Stimulated activated naive CD4-positive, alpha-beta T cell treated with Interleukin-2 at 50 U/mL for 16 hours (primary cell): Measurements from ENCODE around the gene DCUN1D2.

Source experiments
- DNase-seq: peaks from one replicate; lab custom pipeline; 2025; lab: John Stamatoyannopoulos, UW

DCUN1D2 gene

DNA sequence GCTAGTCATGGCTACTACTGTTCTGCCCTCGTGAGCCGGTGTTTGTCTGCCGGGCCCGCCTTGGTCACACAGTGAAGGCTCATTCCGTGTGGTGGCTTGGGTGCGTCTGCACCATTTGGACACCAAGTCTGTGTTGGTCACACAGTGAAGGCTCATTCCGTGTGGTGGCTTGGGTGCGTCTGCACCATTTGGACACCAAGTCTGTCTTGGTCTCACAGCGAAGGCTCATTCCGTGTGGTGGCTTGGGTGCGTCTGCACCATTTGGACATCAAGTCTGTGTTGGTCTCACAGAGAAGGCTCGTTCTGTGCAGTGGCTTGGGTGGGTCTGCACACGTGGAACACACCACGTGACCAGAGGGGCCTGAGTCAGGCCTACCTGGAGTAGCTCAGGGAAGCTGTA, 29.0 kb upstream of the DCUN1D2 start:
- DNase-seq: no peak

DNA sequence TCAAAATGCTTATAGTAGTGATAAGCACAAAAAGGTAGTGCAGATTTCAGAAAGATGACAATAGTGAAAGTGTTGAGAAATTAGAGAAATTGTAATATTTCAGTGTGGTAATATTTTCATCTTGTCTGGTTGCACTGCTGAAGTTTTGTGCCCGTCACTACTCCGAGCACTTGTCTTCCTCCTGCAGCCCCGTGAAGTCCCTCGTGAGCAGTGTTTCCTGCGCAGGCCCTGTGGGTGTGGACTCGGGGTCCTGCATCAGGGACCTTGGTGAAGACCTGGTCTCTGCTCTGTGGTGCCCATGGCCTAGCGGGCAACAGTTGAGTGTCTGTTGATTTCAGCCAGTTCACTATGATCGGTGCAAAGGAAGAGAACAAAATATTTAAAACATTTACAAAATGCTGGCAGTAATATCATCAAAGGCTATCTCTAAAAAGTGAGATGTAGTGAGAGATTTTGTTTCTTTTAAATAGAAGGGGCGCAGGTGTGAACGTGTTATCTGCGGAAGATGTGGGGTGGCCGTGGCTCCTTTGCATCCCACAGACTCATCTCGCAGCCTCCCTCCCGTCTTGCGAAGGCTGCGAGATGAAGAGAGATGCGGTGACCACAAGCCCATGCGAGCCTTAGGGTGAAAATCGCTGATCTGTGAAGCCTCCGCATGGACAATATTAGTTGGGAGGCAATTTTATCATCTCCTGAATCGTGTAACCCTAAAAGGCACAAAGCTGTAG, 27.7 kb upstream of the DCUN1D2 start:
- no peak for DNase-seq

DNA sequence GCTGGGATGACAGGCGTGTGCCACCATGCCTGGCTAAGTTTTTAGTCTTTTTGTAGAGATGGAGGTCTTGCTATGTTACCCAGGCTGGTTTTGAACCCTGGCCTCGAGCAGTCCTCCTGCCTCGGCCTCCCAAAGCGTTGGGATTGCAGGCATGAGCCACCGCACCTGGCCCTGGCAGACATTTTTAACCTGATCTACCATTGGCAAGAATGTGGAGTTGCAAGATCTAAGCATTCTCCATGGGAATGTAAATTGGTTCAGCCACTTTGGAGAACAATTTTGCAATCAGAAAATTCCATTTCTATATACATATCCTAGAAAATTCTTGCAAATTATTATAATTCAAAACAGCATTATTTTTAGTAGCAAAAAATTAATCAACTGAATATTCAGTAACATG, 24.3 kb upstream of the DCUN1D2 start:
- DNase-seq: no peak

DNA sequence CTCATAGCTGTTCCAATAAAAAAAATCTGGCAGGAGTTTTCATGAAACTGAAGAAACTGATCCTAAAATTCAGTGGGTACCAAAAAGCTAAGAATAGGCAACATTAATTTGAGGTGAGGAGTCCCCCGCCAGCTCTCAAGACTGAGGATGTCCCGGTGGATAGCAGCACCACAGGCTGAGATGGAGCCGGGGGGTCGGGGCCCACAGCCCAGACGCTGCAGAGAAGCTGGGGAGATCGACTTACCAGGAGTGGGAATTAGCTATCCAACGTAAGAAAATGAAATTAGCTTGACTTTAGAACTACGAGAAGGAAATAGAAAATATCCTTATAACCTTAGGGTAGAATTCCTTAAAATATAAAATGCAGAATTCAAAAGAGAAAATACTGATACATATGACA, 23.2 kb upstream of the DCUN1D2 start:
- DNase-seq: no peak

DNA sequence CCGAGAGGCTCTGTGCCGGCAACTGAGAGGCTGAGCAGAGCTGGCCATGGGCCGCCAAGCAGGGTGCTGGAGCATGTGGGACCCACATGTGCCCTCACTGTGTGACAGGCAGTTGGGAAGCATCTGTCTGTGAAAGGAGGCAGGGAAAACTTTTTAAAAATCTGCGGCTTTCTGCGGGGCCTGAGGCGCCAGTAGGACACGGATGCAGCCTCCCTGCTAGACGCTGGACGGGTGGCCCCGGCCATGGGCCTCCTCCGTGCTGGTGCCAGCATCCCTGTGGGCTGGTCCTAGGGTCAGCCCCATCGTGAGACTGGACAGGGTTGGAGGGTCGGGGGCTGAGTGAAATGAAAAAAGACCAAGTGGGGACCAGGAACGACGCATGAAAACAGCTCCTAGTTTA, 20.9 kb upstream of the DCUN1D2 start:
- no peak for DNase-seq

DNA sequence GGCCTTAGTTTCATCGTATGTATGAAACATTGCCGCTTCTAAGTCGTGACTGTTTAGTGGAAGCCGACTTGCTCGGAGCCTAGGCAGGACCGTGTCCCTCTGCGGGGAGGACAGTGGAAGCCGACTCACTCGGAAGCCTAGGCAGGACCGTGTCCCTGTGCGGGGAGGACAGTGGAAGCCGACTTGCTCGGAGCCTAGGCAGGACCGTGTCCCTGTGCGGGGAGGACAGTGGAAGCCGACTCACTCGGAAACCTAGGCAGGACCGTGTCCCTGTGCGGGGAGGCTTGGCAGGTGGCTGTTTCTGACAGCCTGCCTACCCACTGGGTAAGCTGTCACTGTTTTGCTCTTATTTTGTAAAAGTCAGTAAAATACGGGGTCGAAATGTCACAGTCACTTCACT, 20.4 kb upstream of the DCUN1D2 start:
- DNase-seq: no peak

DNA sequence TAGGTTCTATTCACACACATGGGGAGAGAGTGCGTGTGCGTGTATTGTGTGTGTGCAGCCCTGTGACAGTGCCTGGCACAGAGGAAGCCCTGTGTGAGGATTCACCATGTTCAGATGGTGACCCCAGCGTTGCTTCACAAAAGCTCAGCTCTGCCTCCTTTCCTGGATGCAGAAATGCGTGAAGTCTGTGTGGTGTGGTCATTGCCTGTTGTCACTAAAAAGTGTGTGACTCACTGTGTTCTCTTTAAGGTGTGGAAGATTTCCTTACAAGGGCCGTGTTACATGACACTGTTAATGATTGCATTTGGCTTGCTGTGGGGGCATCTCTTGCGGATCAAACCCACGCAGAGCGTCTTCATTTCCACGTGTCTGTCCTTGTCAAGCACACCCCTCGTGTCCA, 19.5 kb upstream of the DCUN1D2 start:
- no peak for DNase-seq

DNA sequence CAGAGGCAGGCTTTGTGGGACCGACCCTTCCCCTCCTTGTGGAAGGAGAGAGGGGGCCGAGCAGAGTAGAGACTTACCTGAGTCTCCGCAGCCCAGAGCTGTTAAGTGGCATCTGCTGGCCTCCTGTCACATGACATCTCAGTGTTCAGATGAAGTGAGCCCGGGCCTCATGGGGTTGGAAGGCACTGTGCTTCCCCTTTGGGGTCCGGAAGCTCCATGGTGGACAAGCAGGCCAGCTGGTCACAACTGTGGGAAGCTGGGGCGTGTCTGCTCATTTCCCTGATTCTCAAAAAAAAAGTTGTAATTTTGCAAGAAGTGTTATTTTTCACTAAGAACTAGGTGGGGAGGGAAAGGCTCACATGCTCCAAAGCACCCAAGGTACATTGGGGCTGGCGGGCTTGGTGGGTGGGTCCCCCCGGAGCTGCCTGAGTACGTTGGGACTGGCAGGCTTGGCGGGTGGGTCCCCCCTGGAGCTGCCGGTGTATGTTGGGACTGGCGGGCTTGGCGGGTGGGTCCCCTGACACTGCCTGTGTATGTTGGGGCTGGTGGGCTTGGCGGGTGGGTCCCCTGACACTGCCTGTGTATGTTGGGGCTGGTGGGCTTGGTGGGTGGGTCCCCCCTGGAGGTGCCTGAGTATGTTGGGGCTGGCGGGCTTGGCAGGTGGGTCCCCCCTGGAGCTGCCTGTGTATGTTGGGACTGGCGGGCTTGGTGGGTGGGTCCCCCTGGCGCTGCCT, 18.2 kb upstream of the DCUN1D2 start:
- DNase-seq: no peak

DNA sequence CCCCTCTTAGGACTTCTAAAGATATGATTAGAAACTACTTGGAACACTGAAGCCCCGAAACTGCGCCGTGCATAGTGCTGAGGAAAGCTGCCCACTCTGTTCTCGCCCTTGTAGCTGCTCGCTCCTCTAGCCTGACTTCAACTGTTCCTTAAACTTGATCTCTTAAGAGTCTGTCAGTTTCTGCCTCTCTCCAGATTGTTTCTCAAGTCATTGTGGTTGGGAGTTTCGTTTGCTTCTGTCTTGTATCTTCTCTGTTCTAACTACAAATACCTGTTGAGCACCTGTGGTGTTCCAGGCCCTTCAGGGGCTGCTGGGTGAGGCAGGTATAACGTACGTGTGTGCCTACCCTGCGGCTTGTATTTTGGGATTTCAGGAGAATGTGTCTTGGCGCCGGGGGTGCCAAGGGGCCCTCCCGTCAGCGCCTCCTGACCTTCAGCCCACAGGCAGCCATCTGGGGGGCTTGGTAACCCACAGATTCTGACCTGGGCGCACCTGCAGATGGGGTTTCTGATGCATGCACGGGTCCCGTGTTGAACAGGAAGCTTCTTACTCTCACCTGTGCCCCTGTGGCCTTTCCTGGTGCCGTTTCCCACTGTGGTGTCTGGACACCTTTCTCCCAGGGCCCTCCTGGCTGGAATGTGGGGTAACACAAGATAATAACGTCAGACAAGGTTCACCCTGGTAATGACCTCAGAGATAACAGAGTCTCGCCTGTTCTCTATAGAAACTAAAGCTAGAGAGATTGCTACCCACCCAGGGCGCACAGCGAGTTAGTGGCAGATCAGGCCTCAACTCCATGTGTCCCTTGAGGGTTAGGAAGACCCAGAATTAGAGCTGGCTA, 17.2 kb upstream of the DCUN1D2 start:
- no peak for DNase-seq

DNA sequence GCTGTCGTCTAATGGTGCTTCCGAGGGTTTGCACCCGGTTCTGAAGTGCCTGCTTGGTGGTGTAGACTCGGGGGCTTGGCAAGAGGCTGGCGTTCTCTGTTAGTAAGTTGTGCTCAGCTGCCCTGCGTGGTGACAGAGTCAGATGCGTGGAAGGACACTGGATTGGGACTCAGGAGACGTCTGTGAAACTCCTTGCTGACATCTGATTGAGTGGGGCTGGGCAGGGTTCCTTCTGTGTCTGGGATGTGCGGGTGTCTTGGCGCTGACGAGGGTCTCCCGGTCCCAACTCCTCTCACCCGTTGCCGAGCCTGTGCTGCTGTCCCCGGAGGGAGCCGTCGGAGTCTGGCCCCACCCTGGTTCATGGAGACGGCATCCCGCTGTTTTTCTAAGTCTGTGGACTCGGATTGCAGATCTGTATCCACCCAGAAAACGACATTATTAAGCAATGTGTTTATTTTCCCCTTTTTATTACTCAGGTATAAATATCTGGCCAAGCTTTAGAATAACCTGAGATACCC, 16.4 kb upstream of the DCUN1D2 start:
- no peak for DNase-seq

DNA sequence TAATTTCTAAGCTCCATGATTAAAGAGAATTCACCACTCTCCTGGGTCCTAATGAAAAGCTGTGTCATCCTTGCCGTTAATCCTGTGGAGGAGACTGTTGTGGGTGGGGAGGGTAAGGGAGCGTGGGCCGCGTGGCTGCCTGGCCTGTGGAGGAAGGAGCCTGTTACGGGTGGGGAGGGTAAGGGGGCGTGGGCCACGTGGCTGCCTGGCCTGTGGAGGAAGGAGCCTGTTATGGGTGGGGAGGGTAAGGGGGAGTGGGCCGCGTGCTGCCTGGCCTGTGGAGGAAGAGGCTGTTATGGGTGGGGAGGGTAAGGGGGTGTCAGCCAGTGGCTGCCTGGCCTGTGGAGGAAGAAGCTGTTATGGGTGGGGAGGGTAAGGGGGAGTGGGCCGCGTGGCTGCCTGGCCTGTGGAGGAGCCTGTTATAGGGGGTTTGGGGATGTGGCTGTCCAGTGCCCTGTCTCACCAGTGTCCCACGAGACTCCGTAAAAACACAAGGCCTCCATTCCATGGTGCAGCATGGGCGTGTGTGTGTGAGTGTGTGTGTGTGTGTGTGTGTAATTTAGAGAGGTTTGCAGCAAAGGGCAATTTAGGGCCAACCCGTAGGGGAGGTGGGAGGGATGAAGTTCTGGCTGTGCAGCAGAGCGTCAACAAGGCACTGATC, 15.6 kb upstream of the DCUN1D2 start:
- no peak for DNase-seq

DNA sequence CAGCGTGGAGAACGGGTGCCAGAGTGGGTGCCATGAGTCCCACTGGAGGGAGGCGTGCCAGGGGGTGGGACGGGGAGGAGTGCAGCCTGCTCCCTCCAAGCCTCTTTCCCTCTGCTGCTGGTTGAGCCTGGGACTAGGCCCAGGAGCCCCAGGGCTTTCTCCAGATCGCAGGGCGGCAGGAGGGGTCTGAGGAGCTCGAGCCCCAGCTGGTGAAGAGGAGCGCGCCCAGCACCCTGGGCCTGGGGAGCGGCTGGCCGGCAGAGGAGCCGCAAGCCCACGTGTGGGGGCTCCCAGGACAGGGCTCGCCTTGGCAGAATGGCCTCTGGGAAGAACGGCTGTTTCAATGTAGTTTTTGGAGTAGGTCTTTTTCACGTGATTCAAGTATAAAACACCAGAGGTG, 12.2 kb upstream of the DCUN1D2 start:
- DNase-seq: no peak

DNA sequence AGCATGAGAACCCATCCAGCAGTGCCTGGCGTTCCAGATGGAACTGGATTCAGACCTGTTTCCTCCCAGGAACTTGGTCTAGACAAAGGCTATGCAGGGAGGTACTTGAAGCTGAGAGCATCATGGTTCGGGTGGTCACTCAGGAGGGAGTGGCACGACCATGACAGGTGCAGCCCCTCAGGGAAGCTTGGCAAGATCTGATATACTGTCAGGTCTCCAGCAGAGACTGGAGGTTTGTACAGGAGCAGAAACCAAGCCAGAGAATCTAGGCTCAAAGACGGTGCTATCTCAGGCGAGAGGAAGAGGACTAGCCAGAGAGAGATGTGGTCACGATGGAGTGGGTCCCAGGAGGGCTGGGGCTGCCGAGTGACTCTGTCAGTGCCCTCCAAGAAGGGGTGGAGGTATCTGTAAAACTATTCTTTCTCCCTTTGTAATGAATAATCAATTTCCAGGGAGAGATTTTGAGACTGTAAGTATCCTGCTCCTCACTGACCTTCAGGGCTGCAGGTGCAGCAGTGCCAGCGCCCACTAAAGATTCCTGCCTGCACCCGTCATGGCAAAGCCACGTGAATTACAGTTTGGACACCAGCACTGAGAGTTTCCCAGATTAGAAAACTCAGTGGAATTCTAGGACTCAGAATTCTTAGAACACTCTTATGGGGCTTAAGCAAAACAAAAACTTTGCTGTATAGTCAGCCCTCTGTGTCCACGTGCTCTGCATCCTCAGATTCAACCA, 10.2 kb upstream of the DCUN1D2 start:
- DNase-seq: no peak

DNA sequence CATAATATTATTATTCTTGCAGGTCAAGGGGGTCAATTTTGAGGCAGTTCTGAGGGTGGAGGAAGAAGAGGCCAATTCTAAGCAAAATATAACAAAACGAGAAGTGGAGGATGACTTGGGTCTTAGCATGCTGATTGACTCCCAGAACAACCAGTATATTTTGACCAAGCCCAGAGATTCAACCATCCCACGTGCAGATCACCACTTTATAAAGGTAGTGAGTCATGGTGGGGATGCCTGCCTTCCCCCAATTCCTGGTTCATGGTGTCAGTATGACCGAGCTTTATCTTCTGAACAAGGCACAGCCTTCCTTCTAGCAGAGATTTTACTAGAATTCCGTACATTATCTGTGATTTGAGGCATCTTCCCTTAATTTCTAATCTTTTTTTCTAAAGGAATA, 9.4 kb upstream of the DCUN1D2 start:
- no peak for DNase-seq

DNA sequence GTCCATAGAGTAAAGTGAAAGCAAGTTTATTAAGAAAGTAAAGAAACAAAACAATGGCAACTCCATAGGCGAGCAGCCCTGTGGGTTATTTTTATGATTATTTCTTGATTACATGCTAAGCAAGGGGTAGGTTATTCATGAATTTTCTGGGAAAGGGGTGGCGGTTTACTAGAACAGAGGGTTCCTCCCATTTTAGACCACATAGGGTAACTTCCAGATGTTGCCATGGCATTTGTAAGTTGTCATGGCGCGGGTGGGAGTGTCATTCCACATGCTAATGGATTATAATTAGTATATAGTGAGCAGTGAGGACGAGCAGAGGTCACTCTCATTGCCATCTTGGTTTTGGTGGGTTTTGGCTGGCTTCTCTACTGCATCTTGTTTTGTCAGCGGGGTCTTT, 8.4 kb upstream of the DCUN1D2 start:
- no peak for DNase-seq

DNA sequence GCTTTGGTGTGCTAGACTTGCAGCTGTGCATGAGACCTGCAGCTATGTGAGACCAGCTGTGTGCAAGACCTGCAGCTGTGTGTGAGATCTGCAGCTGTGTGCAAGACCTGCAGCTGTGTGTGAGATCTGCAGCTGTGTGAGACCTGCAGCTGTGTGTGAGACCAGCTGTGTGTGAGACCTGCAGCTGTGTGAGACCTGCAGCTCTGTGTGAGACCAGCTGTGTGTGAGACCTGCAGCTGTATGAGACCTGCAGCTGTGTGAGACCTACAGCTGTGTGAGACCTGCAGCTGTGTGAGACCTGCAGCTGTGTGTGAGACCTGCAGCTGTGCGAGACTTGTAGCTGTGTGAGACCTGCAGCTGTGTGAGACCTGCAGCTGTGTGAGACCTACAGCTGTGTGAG, 6.7 kb upstream of the DCUN1D2 start:
- DNase-seq: no peak

DNA sequence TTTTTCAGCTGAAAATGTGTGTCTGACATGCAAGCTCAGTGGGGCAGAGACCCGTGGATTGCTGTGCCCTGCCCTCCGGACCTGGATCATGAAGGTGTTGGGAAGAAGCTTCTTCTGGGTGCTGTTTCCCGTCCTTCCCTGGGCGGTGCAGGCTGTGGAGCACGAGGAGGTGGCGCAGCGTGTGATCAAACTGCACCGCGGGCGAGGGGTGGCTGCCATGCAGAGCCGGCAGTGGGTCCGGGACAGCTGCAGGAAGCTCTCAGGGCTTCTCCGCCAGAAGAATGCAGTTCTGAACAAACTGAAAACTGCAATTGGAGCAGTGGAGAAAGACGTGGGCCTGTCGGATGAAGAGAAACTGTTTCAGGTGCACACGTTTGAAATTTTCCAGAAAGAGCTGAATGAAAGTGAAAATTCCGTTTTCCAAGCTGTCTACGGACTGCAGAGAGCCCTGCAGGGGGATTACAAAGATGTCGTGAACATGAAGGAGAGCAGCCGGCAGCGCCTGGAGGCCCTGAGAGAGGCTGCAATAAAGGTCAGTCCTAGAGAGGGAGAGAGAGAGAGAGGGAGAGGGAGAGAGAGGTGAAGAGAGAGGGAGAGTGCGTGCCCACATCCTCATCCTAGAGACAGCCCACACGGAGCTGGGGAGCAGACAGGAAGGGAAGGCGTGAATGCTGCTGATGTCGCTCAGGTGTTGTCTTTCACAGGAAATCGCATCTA, 5.1 kb upstream of the DCUN1D2 start:
- DNase-seq: no peak

DNA sequence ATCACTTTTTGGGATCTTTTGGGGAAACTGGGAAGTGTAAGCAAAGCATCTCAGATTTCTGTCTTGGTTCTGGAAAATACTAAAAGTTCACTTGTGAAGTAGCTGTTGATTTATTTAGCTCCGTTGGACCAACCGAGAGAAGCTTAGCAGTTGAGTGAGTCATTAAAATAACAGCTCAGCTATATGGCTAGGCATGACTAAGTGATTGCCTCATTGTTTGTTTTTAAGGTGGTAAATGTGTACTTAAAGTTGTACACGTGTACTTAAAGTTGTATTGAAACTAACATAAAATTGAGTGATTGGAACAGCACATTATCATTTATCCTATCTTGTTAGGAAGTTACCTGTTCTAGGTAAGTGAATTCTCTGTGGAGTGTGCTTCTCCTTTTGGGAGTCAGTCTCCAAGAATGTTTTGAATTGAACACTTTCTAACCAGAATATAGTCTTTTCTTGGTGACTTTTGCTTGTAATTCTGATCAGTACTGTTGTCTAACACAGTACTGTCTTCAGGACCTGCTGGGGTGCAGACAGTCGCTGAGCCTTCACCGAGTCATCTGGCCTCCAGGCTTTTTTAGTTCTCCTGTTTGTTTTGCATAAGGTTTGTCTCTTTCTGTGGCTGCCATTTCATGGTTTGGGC, 2.9 kb upstream of the DCUN1D2 start:
- no peak for DNase-seq

DNA sequence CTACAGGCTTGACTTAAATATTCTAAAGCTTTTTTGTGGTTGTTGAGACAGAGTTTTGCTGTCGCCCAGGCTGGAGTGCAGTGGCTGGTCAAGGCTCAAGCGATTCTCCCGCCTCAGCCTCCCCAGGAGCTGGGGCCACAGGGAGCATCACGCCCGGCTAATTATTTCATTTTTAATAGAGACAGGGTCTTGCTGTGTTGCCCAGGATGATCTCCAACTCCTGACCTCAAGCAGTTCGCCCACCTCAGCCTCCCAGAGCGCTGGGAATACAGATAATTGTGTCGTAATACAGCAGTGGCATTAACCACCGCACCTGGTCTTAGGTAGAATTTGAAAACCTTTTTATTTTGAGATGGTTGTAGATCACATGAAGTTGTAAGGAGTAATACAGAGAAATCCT, 1.5 kb upstream of the DCUN1D2 start:
- DNase-seq: no peak

DNA sequence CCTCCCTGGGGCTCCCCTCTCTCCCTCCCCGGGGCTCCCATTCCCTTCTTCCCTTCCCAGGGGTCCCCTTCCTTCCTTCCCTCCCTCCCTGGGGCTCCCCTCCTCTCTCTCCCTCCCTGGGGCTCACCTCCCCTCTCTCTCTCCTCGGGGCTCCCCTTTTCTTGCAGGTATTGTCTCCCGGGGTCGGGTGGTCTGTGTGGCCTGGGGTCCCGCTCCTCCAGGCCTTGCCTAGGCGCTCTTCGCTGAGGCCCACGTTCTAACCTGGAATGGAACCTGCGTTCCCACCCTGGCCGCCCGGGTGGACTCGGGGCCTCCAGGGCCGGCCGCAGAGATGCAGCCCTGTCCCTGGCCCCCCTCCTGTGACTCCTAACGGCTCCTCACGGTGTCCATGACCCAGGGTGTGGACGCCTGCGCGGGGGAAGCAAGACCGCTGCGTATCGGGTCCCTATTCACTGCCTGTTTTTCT, 940 bp upstream of the DCUN1D2 start:
- DNase-seq: no peak
